Measurements from ENCODE around the gene CACNA1C.

CACNA1C gene

DNA sequence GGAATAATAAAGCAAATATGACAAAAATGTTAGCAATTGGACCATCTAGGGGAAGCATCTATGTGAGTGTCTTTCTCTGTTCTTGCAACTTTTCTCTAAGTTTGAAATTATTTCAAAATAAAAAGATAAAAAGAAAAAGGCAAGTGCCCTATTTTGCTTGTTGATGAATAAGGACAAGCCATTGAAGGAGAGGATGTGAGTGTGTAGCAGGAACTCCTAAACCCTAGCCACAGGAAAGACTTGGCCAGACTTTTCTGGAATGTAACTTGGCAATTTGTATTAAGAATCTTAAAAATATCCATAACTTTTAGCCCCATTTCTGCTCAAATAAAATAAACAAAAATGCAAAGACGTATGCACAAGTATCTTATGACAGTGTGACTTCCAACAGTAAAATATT, 279.4 kb downstream of the CACNA1C start:
- no peak for DNase-seq

DNA sequence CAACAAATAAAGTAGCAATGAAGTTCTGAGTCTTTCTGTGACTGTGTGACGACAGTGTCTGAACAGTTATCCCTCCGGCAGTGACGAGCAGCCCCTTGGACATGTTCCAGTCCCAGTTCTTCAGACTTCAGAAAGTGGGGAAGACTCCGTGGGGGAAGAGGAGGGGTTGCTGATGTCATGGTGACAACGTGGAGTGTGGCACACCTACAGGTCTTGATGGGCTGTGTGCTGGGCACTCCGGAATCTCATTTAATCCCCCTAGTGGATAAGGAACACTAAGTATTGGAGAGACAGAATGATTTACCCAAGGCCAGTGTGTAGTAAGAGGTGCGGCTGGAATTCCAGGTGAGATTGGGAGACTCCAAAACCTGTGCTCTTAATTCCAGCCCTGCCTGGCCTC, 280.2 kb downstream of the CACNA1C start:
- DNase-seq = no peak

DNA sequence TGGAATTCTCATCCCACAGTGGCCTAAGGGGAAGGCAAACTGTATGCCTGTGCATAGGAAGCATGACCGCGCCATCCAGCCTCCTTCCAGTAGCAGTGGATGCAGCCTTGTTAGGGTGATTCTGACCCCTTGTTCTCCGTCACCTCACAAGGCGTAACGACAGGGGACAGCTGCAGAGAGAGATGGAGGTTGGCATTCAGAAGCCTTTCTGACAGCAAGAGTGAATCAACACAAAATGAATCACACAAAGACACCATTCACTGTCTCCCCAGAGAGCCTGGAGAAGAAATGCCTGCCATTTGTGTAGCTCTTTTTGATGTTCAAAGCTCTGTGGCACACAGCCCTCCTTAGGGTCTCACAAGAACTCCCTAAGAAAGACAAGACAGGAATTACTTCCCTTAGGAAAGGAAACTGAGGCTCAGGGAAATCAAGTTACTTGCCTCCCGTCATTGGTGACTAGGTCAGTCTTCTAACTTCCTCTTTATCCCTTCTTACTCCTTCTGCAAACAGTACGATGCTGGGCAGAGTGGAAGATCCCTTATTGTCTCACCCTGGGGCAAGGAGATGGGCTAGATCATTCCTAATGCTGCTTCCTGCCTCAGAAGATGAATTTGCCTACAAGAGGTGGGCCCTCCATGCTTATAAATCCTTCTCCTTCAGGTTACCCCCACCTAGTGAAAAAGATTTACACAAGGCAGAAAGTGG, 280.9 kb downstream of the CACNA1C start:
- no peak for DNase-seq

DNA sequence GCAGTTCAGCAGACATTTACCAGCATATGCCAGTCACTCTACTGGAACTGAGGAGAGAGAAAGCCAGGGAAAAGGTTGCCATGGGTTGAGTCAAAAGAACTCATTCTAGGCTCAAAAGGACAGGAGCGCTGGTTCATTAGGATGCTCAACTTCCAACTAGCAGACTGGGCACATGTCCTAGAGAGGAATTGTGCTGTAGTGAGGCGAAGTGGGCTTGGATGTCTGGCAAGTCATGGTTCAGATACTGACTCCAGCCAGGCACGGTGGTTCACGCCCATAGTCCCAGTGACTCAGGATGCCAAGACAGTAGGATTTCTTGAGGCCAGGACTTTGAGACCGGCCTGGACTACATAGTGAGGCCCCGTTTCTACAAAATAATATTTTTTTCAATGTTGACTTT, 281.5 kb downstream of the CACNA1C start:
- no peak for DNase-seq

DNA sequence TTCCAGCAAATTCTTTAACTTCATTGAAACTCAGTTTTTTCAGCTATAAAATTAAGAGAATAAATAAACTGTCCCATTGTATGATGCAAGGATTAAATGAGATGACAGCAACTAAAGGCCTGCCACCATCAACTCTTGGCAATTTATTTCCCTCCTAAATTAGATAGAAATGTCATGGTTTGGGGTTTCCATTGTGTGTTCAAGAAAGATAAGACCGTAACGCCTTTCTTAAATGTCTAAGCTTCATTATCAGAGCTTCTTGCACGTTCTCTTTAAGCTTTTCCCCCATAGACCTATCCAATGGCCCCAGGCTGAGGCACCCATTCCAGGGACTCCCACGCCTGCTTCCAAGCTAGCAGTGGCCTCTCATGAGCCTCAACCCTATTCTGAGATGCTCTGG, 281.9 kb downstream of the CACNA1C start:
- DNase-seq = no peak

DNA sequence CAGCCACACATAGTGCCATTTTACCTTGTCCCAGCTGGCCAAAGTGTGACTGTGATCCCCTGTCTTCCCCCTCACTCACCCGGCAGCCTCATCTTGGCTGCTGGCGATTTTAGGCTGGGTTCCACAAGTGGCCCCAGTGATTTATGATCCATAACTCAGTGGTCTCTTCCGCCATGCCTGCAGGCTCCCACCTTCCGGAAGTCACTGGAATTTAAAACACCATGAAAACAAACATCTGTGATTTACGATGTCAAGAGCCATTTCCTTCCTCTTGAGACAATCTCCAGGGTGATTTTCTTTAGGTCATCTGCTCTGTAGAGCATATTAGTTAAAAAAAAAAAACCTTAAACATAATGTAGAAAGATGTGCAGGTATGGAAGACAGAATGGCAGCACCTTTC, 282.3 kb downstream of the CACNA1C start:
- DNase-seq = no peak

DNA sequence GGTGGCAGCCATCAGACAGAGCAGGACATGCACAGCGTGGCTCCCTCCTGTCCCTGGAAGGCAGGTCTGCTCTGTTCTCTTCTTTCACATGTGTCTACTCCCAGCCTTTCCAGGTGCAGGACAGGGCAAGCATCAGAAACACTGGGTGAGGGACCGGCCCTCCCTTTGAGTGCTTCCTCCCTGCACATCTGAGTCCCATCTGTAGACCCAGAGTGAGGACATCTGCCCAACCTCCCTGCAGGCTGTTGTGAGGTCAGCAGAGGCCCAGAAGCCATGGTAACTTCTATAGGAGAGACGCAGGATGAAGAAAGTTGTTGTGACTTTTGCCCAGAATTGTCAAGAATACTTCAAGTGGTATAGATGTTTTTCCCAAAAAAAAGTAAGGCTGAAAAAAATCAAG, 282.7 kb downstream of the CACNA1C start:
- no peak for DNase-seq

DNA sequence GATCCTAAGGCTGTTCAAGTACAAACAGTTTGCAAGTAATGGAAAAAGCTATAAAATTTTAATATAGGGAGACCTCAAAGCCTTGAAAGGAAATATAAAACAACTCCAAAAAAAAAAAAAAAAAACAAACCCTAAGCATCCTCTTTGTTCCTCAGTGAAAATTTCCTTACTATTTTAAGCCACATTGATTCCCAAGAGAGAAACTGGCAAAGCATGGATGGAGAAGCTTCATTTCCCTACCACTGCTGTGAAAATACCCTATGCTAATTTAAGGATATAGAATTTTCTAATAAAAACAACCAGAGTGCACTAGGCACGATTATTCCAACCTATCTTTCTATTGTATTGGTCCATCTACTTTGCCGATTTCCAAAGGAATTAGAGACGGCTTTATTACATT, 283.1 kb downstream of the CACNA1C start:
- no peak for DNase-seq

DNA sequence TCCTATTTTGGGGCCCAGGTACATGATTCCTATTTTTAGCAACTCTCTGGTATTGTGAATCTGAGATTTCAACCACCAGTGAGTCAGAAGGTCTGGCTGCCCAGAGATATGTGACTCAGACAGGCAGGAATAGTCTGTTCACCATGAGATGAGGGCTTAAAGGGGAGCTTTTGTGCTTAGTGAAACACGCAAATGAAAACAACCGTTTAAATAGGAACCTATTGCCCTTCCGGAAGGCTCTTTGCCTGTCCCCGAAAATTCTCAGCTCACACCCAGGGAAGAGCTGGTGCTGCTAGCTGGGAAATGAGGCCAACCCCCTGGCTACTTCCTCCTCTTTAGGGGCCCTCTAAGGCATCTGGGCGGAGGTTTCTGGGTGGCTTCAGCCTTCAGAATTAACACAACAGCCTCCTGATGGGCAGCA, 283.6 kb downstream of the CACNA1C start:
- peak in 1 of 2 donors; percentile 37 for DNase-seq

DNA sequence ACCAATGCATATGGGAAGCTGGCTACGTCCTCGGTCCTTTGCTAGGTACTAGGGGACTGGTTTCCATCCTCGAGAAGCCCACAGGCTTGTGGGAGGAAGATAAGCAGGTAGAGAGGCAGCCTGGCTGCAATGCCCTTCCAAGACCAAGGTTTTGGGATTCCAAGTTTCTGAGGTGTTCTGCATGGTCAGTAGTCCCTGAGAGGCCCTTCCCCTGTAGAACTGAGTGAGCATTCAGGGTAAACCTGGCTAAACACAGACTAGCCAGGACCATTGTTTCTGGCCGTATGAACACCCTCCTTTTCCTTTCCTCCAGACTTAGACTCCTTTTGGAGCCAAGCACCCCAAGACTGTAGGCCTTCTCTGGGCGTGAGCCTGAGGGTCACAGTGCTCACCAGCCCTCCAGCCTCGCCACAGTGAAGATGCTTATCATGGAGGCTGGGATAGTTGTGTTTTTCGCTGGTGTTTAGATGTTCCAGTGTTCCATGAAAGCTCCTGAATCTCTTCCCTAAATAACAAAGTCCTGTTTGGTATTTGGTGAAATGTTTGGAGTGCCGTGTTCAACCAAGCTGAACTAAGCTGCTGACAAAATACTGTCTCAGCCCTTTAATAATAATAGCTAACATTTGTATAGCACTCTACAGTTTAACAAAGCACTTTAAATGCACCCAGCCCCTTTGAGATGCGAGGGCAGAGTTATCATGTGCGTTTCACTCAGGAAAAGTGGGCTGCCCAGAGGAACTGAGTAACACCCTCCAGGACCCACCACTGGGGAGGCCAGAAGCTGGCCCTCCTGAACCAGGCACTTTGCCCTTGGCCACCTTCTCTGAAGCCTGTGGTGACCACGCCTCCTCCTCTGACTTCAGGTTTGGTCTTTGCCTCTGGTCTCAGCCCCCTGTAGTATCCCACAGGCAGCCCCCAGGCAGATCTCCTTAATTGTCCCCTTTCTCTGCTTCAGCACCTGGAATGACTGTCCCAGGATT, 284.5 kb downstream of the CACNA1C start:
- no peak for DNase-seq

DNA sequence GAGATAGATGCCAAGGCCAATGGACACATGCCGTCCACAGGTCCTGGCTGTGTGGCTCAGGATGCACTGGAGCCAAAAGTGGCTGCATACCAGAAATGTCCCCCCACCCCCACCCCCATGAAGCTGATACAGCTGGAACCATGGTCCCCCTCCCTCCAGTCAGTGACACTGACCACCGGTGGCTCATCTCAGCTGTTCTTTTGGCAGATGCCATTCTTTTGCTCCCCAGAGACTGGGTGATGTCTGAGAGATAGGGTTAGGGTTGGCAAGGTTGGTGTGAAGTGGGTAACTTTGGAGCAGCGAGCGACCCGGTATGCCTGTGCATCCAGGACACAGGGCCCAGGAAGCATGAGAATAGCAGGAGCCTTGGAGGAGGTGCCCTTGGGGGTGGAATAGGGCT, 285.6 kb downstream of the CACNA1C start:
- no peak for DNase-seq

DNA sequence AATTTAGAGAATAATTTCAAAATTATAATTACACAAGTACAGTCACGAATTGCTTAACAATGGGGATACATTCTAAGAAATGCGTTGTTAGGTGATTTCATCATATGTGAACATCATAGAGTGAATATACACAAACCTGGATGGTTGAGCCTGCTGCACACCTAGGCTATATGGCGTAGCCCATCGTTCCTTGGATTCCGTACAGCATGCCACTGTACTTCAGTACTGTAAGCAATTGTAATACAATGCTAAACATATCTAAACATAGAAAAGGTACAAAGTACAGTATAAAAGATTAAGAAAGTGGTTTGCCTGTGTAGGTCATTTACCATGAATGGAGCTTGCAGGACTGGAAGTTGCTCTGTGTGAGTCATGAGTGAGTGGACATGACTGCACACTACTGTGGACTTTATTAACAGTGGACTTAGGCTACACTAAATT, 286.2 kb downstream of the CACNA1C start:
- no peak for DNase-seq

DNA sequence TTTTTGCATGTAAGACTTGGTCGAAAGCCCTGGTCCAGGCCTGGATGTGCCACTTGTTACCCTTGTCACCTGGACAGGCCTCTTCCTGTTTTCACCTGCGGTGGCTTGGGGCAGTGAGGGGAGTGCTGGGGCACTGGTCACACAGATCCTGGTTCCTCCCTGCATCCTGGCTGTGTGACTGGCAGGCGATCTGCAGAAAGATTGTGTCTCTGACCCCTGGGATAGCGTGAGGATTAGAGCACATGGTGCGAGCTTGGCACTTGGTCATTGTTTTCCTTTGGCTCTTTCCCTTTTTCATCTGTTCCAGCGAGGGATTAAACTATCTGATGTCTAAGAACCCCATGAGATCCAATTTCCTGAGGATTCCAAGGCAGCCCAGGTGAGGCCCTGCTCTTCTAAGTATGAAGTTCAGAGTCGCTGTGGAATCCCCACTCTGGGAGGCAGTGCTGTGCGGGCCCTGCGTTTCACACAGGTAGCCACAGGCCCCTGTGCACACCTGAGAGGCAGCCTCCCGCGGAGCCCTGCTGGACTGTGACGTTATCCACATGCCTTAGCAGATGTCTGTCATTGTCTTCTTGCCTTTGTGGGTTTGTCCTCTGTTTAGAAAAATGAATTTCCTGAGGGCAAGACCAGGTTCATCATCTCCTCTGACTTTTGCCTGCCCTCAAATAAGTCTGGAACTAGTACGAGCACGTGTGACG, 288.4 kb downstream of the CACNA1C start:
- DNase-seq = no peak

DNA sequence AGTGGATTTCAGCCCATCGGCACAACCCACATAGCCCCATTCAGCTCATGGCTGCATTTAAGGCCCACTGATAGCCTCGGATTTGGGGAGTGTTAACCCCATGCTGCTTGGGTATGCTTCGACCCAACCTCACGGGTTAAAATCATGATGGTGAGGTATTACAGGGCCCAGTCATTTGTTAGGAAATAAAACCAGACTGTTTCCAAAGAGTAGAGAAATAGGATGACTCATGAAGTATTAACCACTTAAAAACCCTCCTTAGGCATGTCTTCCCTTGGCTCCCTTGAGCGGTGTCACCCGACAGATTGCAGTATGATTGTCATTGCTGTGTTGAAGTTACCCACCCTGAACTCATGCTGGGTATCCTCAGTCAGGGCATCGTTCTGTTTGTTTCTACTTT, 289.1 kb downstream of the CACNA1C start:
- DNase-seq = peak in 1 of 2 donors; percentile 21

DNA sequence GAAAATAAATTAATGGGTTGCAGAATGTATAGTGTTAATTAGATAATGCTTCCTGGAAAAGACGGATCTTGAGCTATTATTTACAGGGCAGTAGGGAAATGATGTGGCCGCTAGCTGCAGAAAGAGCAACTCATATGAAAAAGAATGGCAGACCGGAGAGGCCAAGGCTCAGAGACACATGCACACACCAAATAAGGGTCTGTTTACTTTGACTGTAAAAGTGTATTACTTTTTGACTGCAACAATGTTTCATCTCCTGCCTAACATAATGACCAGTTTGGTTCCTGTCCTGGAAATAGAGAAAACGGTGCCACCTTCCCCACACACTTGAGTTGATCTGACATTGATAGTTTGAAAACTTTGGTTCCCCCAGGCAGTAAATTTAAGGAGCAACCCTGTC, 290.9 kb downstream of the CACNA1C start:
- DNase-seq = no peak

DNA sequence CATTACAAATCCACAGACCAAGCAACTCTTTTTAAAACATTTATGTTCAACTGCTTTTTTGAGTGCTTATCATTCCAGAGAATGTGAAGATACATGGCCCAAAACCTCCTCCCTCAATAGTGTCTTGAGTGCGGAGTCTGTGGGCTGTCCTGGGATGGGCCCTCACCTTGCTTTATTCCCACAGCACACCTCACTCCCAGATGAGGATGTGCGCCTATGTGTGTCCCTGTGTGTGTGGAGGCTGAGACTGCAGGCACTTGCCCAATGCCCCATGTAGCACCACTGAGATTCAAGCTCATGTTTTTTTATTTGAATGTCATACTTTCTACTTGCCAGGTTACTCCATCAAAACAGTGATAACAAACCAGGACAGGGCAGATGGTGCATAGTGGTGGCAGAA, 291.7 kb downstream of the CACNA1C start:
- DNase-seq = no peak

DNA sequence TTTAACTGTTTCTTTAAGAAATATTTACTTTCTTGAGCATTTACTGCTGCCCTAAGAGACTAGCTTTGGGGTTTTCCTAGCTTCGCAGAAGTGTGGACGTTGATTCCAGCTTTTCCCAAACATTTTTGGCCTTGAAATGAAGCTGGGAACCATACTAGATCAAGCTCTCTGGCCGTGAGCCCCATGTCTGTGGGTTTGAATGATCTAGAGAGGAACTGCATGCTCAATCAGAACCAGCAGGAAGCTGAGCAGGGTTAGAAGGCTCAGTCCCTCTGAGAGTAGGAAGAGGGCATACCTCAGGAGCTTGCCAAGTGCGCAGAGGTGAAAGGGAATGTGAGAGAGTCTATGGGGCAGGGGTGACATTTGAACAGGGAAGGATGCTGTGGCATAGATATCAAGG, 292.1 kb downstream of the CACNA1C start:
- DNase-seq = no peak

DNA sequence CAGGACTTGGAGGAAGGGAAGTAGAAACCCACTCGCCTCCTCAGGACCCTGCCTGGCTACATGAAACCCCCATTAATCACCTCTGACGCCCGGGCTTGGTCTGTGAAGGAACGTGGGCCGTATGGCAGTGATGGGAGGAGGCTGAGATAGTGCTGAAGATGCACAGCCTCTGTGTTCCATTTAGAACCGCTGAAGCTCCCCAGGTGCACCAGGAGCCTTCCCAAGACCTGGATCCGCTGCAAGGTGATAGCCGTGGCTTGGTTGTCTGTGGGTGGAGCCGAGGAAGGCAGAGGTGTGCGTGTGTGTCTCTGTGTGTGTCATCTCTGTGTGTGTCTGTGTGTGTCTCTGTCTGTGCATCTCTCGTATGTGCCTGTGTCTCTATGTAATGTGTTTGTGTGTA, 293.1 kb downstream of the CACNA1C start:
- no peak for DNase-seq

DNA sequence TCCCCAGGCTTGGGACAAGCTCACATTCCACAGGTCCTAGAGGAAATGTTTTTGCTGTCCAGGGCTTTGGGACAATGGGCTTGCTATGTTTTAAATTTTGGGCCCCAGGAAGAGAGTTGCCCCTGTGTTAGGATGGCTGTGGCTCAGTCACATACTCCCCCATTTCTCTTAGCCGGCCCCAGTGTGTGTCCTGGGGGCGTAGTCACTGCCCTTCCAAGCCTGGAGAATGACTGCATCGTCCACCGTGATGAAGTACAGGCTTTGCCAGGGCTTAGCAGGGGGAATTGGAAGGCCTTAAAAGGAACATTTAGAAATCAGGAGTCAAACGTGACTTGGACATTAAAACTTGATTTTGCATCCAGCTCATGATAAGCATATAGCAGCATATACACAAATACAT, 293.6 kb downstream of the CACNA1C start:
- DNase-seq = no peak

DNA sequence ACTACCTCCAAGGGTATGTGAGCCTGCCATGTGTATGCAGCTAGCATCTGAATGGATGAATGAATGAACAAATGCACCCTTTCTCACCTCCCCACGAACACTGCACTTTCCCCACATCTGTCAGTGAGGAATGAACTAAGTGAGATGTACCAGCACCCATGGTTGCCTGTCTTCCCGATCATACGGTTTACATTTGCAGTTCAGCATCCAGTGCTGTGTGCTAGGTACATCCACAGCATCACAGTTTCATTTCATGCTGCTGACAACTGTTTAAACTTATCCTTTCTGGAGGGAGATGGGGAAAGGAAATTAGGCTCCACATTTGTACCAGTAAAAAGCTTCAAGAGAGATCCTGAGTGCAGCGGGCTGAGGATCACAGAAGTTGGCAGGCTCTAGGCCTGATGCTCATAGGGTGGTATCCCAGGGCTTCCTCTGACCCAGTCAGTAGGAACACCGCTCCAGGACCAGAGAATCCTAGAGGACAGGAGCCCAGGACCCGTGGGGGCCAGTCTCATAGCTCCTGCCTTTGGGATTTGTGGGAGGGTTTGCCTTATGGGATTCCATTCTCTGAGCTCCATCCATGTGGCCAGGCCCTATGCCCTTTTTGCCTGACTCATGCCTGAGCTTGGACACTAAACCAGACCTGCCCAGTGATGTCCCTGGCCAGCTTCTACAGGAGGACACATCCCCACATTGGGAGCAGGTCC, 294.5 kb downstream of the CACNA1C start:
- DNase-seq = no peak

DNA sequence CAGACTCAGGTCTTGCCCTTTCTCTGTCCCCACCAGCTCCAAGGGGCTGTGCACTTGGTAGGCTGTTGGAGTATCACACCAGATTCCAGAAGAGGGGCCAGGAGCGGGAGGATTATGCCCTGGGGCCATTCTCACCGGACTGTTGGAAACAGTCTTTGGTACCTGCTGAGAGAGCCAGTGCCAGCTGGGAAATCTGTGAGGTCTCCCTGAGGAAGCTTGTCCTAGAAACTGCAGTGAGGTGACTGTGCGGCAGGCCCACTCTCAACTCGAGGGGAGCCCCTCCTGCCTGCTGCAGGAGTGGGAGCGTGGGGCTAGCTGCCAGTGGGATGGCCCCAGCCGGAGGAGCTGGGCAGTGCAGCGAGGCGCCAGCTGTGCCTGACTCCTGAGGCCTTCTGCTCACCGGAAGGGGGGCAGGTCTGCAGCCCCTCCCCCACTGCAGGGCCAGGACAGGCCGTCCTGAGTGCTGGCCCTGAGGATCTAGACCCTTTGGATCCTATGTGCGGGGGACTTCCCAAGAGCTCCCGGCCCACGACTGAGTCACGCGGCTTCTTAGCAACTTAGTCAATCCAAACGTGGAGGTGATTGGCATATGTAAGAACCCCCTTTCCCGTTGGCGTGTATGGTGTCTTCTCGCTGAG, 295.2 kb downstream of the CACNA1C start:
- no peak for DNase-seq

DNA sequence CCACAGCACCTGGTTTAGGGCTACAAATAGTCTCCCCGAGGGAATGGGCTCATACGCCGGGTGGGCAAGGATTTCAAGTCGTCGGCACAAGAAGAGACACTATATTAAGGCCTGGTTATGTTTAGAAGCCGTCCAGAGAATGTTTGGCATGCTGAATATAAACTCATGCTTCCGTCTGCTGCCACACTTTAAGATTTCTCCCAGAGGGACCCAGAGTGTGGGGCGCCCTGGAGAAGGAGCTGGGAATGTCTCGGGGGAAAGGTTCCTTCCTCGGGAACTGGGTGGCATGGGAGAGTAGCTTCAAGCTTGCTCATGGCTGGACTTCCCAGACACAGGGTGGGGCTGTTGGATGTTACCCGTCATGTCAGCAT, 295.7 kb downstream of the CACNA1C start:
- DNase-seq = no peak

All from CD4-positive, alpha-beta T cell treated with Interleukin-1 beta for 1 hour (primary cell).